ENCODE results near the gene SORBS2. TPM values are rescaled to one million over a fixed set of nuclear protein-coding genes. Genes with fewer than 3 reads are reported as not detected.
A peak's percentile ranks its signal among the peaks of the same experiment; 100 is the strongest.

The SORBS2 gene
- total RNA-seq, 4 donors from 2014 or later = 21.5 to 118 (median 29.5) TPM

- Histone ChIP-seq H3K36me3 (no peaks in the 10 kb centered on the region), H3K27ac (peak overlapping the region; percentile 38 to 76), H3K4me1 (no peaks in the 10 kb centered on the region), H3K9me3 (no peaks in the 10 kb centered on the region), H3K27me3 (no peaks in the 10 kb centered on the region), H3K4me3 (no peak overlapping the region)
- intact Hi-C loops (cut with DNase I; ENCODE audit: low total_unique reads) = no loop called here
- TF ChIP-seq POLR2A (IDR thresholded peaks at IDR 0.05) = no peak
- TF ChIP-seq CTCF (IDR thresholded peaks at IDR 0.05) = no peak
- no peak for DNase-seq
These were observed 26.7 kb upstream of the SORBS2 start for GRCh38 chr4:185838514-185839193.

- intact Hi-C loops (cut with DNase I; ENCODE audit: low total_unique reads) = no loop called here
- no peak for TF ChIP-seq POLR2A (IDR thresholded peaks at IDR 0.05)
- TF ChIP-seq CTCF (IDR thresholded peaks at IDR 0.05) = no peak
- H3K4me1 ChIP-seq = no peaks in the 10 kb centered on the region
These were observed 26.1 kb upstream of the SORBS2 start for GRCh38 chr4:185838104-185838452.

GRCh38 chr4:185837415-185838103 lies 25.6 kb upstream of the SORBS2 start:
- Histone ChIP-seq H3K27ac (no peak overlapping the region), H3K9me3 (no peaks in the 10 kb centered on the region), H3K36me3 (no peaks in the 10 kb centered on the region), H3K4me1 (no peaks in the 10 kb centered on the region), H3K27me3 (no peaks in the 10 kb centered on the region), H3K4me3 (no peak overlapping the region)
- no peak for DNase-seq
- TF ChIP-seq POLR2A (IDR thresholded peaks at IDR 0.05) (no peak), CTCF (IDR thresholded peaks at IDR 0.05) (no peak)
- intact Hi-C loops (cut with DNase I; ENCODE audit: low total_unique reads) = no loop called here

More at GRCh38 chr4:185838104-185838452, 26.1 kb upstream of the SORBS2 start:
- peak overlapping the region; percentile 6 to 76 for H3K27ac ChIP-seq
- no peak for DNase-seq
- no peaks in the 10 kb centered on the region for H3K36me3 ChIP-seq
- no peak overlapping the region for H3K4me3 ChIP-seq
- H3K27me3 ChIP-seq = no peaks in the 10 kb centered on the region
- no peaks in the 10 kb centered on the region for H3K9me3 ChIP-seq

GRCh38 chr4:185836241-185837084 lies 24.5 kb upstream of the SORBS2 start:
- intact Hi-C loops (cut with DNase I; ENCODE audit: low total_unique reads) = no loop called here
- Histone ChIP-seq H3K27me3 (no peaks in the 10 kb centered on the region), H3K9me3 (no peaks in the 10 kb centered on the region), H3K27ac (no peak overlapping the region), H3K4me1 (no peaks in the 10 kb centered on the region), H3K36me3 (no peaks in the 10 kb centered on the region), H3K4me3 (no peak overlapping the region)
- no peak for TF ChIP-seq CTCF (IDR thresholded peaks at IDR 0.05)
- DNase-seq = no peak

- intact Hi-C loops (cut with DNase I; ENCODE audit: low total_unique reads) = no loop called here
- H3K36me3 ChIP-seq = no peaks in the 10 kb centered on the region
- no peak overlapping the region for H3K27ac ChIP-seq
- H3K9me3 ChIP-seq = no peaks in the 10 kb centered on the region
- no peak for DNase-seq
- TF ChIP-seq POLR2A (IDR thresholded peaks at IDR 0.05) (no peak), CTCF (IDR thresholded peaks at IDR 0.05) (no peak)
- H3K27me3 ChIP-seq = no peaks in the 10 kb centered on the region
- no peaks in the 10 kb centered on the region for H3K4me1 ChIP-seq
- H3K4me3 ChIP-seq = no peak overlapping the region
These were observed 23.8 kb upstream of the SORBS2 start for GRCh38 chr4:185835814-185836213.

Data from uterus (tissue), 4 donors.